Hypothalamus (tissue), 51 donors: ENCODE data around the gene R3HDM2.

Experiments used
- DNase-seq, 51 donors: peaks; one replicate each; lab custom pipeline; 2025; lab: John Stamatoyannopoulos, UW

R3HDM2 gene

GRCh38 chr12:57248934-57249742 is 181.7 kb downstream of the R3HDM2 start:
- peak in 2 of 51 donors; percentile 13 to 19 for DNase-seq

- DNase-seq = no peak
Observed at GRCh38 chr12:57247041-57247440, 183.8 kb downstream of the R3HDM2 start.

- no peak for DNase-seq
Observed at GRCh38 chr12:57244312-57244696, 186.5 kb downstream of the R3HDM2 start.

GRCh38 chr12:57243521-57244311 is 187.1 kb downstream of the R3HDM2 start:
- DNase-seq = peak in 32 of 51 donors; percentile 6 to 68 (median 34)

DNA sequence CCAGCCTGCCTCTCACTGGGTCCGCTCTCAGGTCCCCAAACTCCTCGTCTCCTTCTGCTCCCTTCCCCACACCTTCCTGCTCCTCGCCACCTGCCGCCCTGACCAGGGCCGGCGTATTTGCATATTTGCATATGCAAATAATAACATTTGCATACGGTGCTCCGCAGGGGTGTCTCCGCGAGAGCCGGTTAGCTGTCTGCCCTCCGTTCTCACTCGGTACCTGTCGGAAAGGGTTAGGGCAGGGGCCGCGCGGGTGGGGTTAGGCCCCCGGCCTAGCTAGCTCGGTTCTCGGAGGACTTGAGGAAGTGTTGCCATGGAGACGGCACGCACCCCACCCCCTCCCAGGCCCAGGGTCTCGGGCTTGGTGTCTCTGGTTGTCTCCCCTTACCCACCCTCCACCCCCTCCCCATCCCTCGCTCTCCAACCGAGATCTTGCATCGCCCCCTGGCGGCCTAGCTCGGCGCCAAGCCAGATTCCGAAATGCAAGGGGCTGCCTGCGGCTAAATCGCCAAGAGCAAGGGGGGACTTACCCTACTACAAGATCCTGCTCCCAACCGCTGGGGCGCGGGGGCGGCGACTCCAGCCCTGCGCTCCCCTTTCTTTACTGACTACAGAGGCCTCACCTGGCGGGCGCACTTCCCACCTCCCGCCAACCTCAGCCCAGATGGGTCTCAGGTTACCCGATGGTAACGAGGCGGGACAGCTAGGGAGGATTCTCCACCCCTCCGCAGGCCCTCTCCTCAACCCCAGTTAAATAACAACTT is 188.0 kb downstream of the R3HDM2 start:
- DNase-seq = peak in 21 of 51 donors; percentile 6 to 56 (median 30)

DNA sequence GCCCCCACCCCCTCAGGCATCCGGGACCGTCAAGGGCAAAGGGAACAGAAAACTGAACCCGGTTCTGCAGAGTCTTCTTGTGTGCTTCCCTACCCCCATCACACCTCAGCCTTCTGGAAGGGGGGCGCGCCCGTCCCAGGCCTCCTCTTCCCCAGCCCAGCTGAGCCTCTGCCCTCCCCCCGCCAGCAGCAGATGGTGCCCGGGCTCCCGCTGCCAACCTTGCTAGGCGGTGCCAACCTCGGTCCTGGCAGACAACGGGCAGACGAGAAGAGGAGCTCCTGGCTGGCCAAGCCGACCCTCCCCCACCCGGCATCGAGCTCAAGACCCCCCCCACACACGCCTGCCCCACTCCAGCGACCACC is 188.5 kb downstream of the R3HDM2 start:
- DNase-seq = peak in 14 of 51 donors; percentile 10 to 45 (median 24)

GRCh38 chr12:57241402-57242310 is 189.2 kb downstream of the R3HDM2 start:
- peak in 1 of 51 donors; percentile 42 for DNase-seq

- peak in 1 of 51 donors; percentile 43 for DNase-seq
Observed at GRCh38 chr12:57240926-57241401, 189.9 kb downstream of the R3HDM2 start.

DNA sequence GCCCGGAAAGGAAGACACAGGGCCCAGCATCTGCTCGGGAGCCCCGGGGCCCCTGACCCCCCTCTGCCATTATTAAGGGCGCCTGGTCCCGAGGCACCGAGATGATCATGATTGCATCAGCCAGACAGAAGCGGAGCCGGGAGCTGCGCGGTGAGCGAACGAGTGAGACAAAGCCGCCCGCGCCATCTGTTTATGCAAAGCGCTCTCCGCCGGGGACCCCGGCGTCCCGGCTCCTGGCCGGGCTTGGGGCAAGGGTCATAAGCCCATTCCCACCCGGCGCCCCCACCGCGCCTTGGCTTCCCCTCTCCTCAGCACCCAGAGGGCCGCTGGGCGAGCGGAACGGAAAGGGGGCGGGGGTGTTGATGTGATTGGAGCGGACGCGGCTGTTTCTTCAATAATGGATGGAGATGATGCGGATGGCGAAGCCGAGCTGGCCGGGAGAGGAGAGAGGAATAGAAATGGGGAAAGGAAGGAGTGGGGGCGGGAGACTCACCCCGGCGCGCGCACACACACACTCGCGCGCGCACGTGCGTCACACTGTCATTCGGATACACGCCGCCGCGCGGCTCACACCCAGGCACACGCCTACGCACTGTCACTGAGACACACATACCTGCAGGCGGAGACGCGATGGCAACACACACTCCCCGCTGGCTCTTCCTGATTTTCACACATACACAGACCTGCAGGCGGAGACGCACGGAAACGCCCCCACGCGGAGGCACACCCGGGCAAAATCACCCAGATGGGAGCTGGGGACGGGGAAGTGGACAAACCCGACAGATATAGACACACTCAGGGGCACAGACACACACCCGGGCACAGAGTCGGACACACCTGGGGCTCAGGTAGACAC is 190.5 kb downstream of the R3HDM2 start:
- peak in 31 of 51 donors; percentile 17 to 78 (median 45) for DNase-seq

DNA sequence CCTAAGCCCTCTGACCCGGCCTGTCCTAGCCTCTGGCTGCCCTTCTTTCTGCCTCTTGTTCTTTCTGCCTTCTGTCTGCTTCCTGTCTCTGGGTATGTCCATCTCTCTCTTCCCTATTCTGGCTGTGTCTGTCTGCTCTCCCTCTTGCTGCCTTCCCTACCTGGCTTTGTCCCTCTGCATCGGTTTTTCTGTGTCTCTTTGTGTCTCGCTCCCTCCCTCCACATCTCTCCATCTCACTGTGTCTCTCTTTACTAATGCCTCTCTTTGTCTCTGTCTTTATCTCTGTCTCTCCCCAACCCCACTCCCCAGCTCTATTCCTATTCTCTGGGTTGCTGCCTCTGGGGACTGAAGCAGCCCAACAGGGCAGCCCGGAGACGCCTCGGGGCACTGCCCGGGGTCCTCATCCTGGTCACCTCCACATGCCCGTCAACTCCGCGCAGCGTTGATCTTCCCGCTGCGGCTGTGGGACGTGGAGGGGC is 191.2 kb downstream of the R3HDM2 start:
- DNase-seq = peak in 2 of 51 donors; percentile 42 to 63

DNA sequence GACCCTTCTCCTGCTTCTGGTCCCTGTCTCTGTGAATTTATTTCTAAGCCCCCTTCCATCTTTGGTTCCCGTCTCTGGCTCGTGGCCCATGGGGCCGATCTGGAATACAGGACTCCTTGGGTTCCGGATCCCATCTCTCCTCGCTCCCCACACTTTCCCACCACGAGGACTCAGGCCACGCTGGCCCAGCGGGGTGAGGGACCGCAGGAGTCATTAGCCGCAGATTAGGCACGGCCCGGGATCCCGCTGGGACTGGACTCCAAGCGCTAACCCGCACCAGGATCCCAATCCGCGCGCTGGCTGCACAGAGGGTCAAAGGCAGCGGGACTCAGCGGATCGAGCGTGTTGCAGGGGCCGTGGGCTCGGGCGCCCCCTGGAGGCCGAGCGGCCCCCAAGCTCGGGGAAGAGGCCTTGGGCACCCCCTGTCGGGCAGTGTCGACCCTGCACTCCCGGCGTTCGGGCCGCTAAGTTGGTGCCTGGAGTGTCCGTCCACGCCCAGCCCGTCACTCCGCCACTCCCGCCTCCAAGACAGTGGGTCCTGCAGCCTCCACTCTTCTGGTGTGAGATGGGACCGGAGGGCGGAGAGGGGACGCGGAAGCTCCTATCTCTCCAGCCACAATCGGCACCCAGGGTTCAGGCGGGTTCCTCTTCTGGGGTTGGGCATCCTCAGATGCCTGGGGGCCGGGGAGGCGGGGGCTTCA is 191.8 kb downstream of the R3HDM2 start:
- peak; percentile 23 to 90 (median 66) for DNase-seq

- peak in 1 of 51 donors; percentile 32 for DNase-seq
Observed at GRCh38 chr12:57237932-57238853, 192.7 kb downstream of the R3HDM2 start.

GRCh38 chr12:57237596-57237931 is 193.3 kb downstream of the R3HDM2 start:
- no peak for DNase-seq

DNA sequence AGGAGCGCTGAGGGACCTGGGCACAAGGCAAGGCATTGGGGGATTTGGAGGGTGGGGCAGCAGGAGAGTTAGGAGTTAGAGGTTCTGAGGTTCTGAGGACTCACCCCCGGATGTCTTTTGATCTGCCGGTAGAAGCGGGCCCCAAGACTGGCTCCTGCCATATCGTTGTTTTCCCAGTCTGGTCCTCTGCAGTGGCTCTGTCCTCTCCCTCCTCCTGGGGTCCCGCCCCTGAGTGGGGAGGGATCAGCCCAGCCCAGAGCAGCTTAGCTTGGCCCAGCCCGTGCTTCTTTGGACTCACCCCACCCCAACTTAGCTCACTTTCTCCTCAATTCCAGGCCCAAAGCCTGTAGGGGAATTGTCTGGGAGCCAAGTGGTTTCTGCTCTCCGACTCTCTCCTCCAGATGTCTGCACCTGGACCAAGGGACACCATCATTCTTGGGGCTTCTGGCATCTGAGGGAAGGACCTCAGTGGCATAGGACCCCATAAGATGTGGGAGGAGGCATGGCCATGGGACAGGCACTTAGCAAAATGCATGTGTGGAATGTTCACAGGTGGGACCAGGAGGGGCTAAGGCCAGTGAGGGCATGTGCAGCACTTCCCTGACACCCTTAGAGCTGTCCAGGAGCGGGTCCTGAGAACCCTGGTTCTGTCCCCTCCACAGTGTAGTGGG is 193.8 kb downstream of the R3HDM2 start:
- DNase-seq = no peak

- no peak for DNase-seq
Observed at GRCh38 chr12:57236201-57236924, 194.5 kb downstream of the R3HDM2 start.

DNA sequence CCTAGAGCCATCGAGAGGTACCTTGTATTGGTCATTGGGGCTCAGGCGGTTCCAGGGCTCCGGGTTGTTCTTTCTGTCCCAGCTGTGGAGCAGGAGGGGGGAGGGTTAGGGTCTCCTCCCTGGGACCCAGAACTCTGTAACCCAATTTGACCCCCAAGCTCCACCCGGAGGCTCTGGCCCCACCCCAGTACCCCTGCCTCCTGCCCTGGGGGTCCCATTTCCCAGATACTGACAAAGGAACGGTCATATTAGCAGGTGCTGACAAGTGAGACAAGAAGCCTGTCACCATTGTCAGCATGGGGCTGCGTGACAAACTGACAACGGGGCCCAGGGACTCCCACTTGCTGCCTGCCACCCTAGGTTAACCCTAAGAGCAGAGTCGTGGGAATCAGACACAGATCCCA is 195.1 kb downstream of the R3HDM2 start:
- DNase-seq = no peak
